Upper lobe of right lung (tissue), 1 donor: ENCODE data around the gene CCL20. TPM values are rescaled to one million over a fixed set of nuclear protein-coding genes. Genes with fewer than 3 reads are reported as not detected.
A peak's percentile ranks its signal among the peaks of the same experiment; 100 is the strongest.

Experiments
- ATAC-seq: fragments of 200-7000 bp; cut with Tn5 transposase; one replicate; pipeline ENCODE4 v1.9.1; 2020; ENCODE audit warnings: mild to moderate bottlenecking, moderate library complexity
- DNase-seq: peaks from one replicate; pipeline ENCODE4 v3.0.0-alpha.2; 2020
- H3K27ac ChIP-seq: fragments of 200-600 bp; one replicate; pipeline ENCODE4 v1.8.0; 2022
- H3K27me3 ChIP-seq: fragments of 200-600 bp; one replicate; pipeline ENCODE4 v1.8.0; 2022; ENCODE audit warnings: mild to moderate bottlenecking
- H3K36me3 ChIP-seq: fragments of 200-600 bp; one replicate; pipeline ENCODE4 v1.8.0; 2022
- H3K4me1 ChIP-seq: fragments of 200-600 bp; one replicate; pipeline ENCODE4 v1.8.0; 2022
- H3K4me3 ChIP-seq: fragments of 200-600 bp; one replicate; pipeline ENCODE4 v1.8.0; 2022; ENCODE audit warnings: mild to moderate bottlenecking
- H3K9me3 ChIP-seq: fragments of 200-600 bp; one replicate; pipeline ENCODE4 v1.8.0; 2022
- CTCF ChIP-seq: fragments of 200-600 bp; IDR thresholded peaks from one replicate; pipeline ENCODE4 v1.8.0; 2022; ENCODE audit warnings: antibody characterized with exemption
- intact Hi-C: fragments of 100-400 bp; cut with DNase I; formaldehyde crosslinking; loops from one replicate; pipeline ENCODE4 v1.11.0; 2022
- total RNA-seq: library from RNA; stranded (reverse); fragmentation: NEBNext Ultra II Directional; extraction: Animal tissue kit (Norgen Biotek cat#: 25700); gene quantifications from one replicate; pipeline ENCODE4 v1.2.1, GENCODE V29; 2021
- donor health status: DM: no; HTN: yes; CAD: no; lungs with severe emphysema.

Gene CCL20
- total RNA-seq, 1 donor from 2014 or later: 4.9 TPM

- Histone ChIP-seq H3K27ac (no peak overlapping the region), H3K9me3 (no peaks in the 10 kb centered on the region), H3K27me3 (no peaks in the 10 kb centered on the region), H3K36me3 (no peaks in the 10 kb centered on the region), H3K4me1 (no peaks in the 10 kb centered on the region), H3K4me3 (no peak overlapping the region)
- DNase-seq: no peak
- ATAC-seq: no peak
- intact Hi-C loops: no loop called here
- TF ChIP-seq CTCF: no peak
These were observed 8.7 kb upstream of the CCL20 start for GRCh38 chr2:227804975-227805374.

GRCh38 chr2:227805578-227805977 is 8.1 kb upstream of the CCL20 start:
- Histone ChIP-seq H3K4me1 (no peaks in the 10 kb centered on the region), H3K27me3 (no peaks in the 10 kb centered on the region), H3K9me3 (no peaks in the 10 kb centered on the region), H3K4me3 (no peak overlapping the region), H3K27ac (no peak overlapping the region), H3K36me3 (no peaks in the 10 kb centered on the region)
- intact Hi-C loops: no loop called here
- no peak for TF ChIP-seq CTCF
- peak; percentile 63 for ATAC-seq
- peak; percentile 65 for DNase-seq

- DNase-seq (no peak), ATAC-seq (no peak)
- TF ChIP-seq CTCF: no peak
- intact Hi-C loops: no loop called here
- Histone ChIP-seq H3K4me1 (no peaks in the 10 kb centered on the region), H3K27ac (no peak overlapping the region), H3K27me3 (no peaks in the 10 kb centered on the region), H3K9me3 (no peaks in the 10 kb centered on the region), H3K4me3 (no peak overlapping the region), H3K36me3 (no peaks in the 10 kb centered on the region)
These were observed 4.7 kb upstream of the CCL20 start for GRCh38 chr2:227808936-227809335.

GRCh38 chr2:227812001-227812400 is 1.6 kb upstream of the CCL20 start:
- no peaks in the 10 kb centered on the region for H3K9me3 ChIP-seq
- DNase-seq: no peak
- TF ChIP-seq CTCF: no peak
- H3K4me3 ChIP-seq: no peak overlapping the region
- no peak overlapping the region for H3K27ac ChIP-seq
- intact Hi-C loops: no loop called here
- H3K36me3 ChIP-seq: no peaks in the 10 kb centered on the region
- H3K27me3 ChIP-seq: no peaks in the 10 kb centered on the region
- no peak for ATAC-seq
- no peaks in the 10 kb centered on the region for H3K4me1 ChIP-seq

- Histone ChIP-seq H3K36me3 (no peaks in the 10 kb centered on the region), H3K9me3 (no peaks in the 10 kb centered on the region), H3K27ac (no peak overlapping the region), H3K4me3 (no peak overlapping the region), H3K27me3 (no peaks in the 10 kb centered on the region), H3K4me1 (peaks cover 5% of the 10 kb centered on the region)
- intact Hi-C loops: no loop called here
- no peak for ATAC-seq
- DNase-seq: no peak
- no peak for TF ChIP-seq CTCF
These were observed 447 bp upstream of the CCL20 start for GRCh38 chr2:227813229-227813561.

GRCh38 chr2:227815066-227815465 is 1.4 kb downstream of the CCL20 start:
- H3K36me3 ChIP-seq: no peaks in the 10 kb centered on the region
- DNase-seq (no peak), ATAC-seq (no peak)
- H3K9me3 ChIP-seq: no peaks in the 10 kb centered on the region
- H3K4me3 ChIP-seq: no peak overlapping the region
- no peak overlapping the region for H3K27ac ChIP-seq
- intact Hi-C loops: no loop called here
- peaks cover 8% of the 10 kb centered on the region for H3K4me1 ChIP-seq
- H3K27me3 ChIP-seq: no peaks in the 10 kb centered on the region
- no peak for TF ChIP-seq CTCF
